Epithelial cell of alveolus of lung (primary cell): Measurements from ENCODE around the gene PLEKHN1. TPM values are rescaled to one million over a fixed set of nuclear protein-coding genes. Genes with fewer than 3 reads are reported as not detected.

Experiments
- total RNA-seq: library from RNA; depleted of rRNA; stranded (reverse); fragments of >200 nt; gene quantifications from 2 replicates; pipeline ENCODE4 v1.2.1, GENCODE V29; 2015

PLEKHN1 gene
- total RNA-seq: 1.4 TPM in 1 of 2 replicates, not detected in the other

GRCh38 chr1:966135-966703 lies at the start of gene PLEKHN1:
PLEKHN1 (plus strand) TSS chr1:966482; CDS start chr1:966532, 50 bp downstream.

GRCh38 chr1:923131-923990 lies 42.9 kb upstream of the PLEKHN1 start, which contains the start of gene SAMD11:
SAMD11 (plus strand) TSS chr1:923923; CDS start chr1:924432, 509 bp downstream.

GRCh38 chr1:958823-959730 lies 7.2 kb upstream of the PLEKHN1 start, which contains the start of gene NOC2L:
NOC2L (minus strand) TSS chr1:959256; CDS start chr1:959240, 16 bp downstream.

GRCh38 chr1:960363-961131 lies 5.7 kb upstream of the PLEKHN1 start, which contains the start of gene KLHL17:
KLHL17 (plus strand) TSS chr1:960584; CDS start chr1:960694, 110 bp downstream.

GRCh38 chr1:981955-982558 lies 15.8 kb downstream of the PLEKHN1 start, which contains the start of gene PERM1:
PERM1 (minus strand) TSS chr1:982093; CDS start chr1:981029, 1,064 bp downstream.

GRCh38 chr1:999725-1000356 lies 33.6 kb downstream of the PLEKHN1 start, which contains the start of gene HES4:
HES4 (minus strand) TSS chr1:1000097; CDS start chr1:999973, 124 bp downstream.

GRCh38 chr1:1013105-1013921 lies 47.0 kb downstream of the PLEKHN1 start, which contains the start of gene ISG15:
ISG15 (plus strand) TSS chr1:1013497; CDS start chr1:1013574, 77 bp downstream.

GRCh38 chr1:1020000-1020404 lies 53.7 kb downstream of the PLEKHN1 start, which contains the start of gene AGRN:
AGRN (plus strand) TSS chr1:1020120; CDS start chr1:1020173, 53 bp downstream.

Other genes with a start within 250 kb of the PLEKHN1 start
- gene SAMD11, start 42.6 kb upstream of the PLEKHN1 start, total RNA-seq: 30.3 and 46.1 TPM in 2 replicates
- 69.9 and 96.8 TPM in 2 replicates for gene NOC2L, start 7.2 kb upstream of the PLEKHN1 start, total RNA-seq
- gene KLHL17, start 5.9 kb upstream of the PLEKHN1 start, total RNA-seq: 4.4 and 28.1 TPM in 2 replicates
- not detected in 2 replicates for gene PERM1, start 15.6 kb downstream of the PLEKHN1 start, total RNA-seq
- 11.4 and 13.4 TPM in 2 replicates for gene HES4, start 33.6 kb downstream of the PLEKHN1 start, total RNA-seq
- 31.4 and 283 TPM in 2 replicates for gene ISG15, start 47.0 kb downstream of the PLEKHN1 start, total RNA-seq
- gene AGRN, start 53.6 kb downstream of the PLEKHN1 start, total RNA-seq: 96.1 and 101 TPM in 2 replicates
- not detected in 2 replicates for gene RNF223, start 107.8 kb downstream of the PLEKHN1 start, total RNA-seq
- 14.1 and 14.8 TPM in 2 replicates for gene C1orf159, start 149.6 kb downstream of the PLEKHN1 start, total RNA-seq
- gene TTLL10, start 207.4 kb downstream of the PLEKHN1 start, total RNA-seq: not detected in 2 replicates
- 0.08 and 2.1 TPM in 2 replicates for gene TNFRSF18, start 240.1 kb downstream of the PLEKHN1 start, total RNA-seq
- 2.3 TPM in 1 of 2 replicates, not detected in the other for gene TNFRSF4, start 247.7 kb downstream of the PLEKHN1 start, total RNA-seq